Liver (tissue), 9 donors: ENCODE measurements around the gene S100A12. TPM values are rescaled to one million over a fixed set of nuclear protein-coding genes. Genes with fewer than 3 reads are reported as not detected.

Source experiments
- DNase-seq: peaks from one replicate; pipeline ENCODE4 v3.0.0-alpha.2; 2017; ENCODE audit warnings: low spot score
- H3K27ac ChIP-seq, 2 donors: one replicate each; pipeline ENCODE4 v1.7.0; 2013; ENCODE audit warnings: inconsistent platforms in 2 of 2, low read length in 2 of 2, control low read depth in 1 of 2, low read depth in 1 of 2, mild to moderate bottlenecking in 1 of 2
- H3K27me3 ChIP-seq, 4 donors: one replicate each; pipeline versions ENCODE4 v1.6.1 to v1.7.0; 2013; ENCODE audit warnings: low read length in 3 of 4, inconsistent platforms in 1 of 4, mild to moderate bottlenecking in 1 of 4, moderate library complexity in 1 of 4; ENCODE audit not compliant: control insufficient read depth in 4 of 4, insufficient read depth in 4 of 4
- H3K36me3 ChIP-seq, 4 donors: one replicate each; pipeline versions ENCODE4 v1.6.1 to v1.7.0; 2013; ENCODE audit warnings: low read length in 3 of 4, mild to moderate bottlenecking in 3 of 4, low read depth in 1 of 4, moderate library complexity in 1 of 4; ENCODE audit not compliant: control insufficient read depth in 4 of 4, insufficient read depth in 3 of 4
- H3K4me1 ChIP-seq, 4 donors: one replicate each; pipeline versions ENCODE4 v1.6.1 to v1.7.0; 2013; ENCODE audit warnings: low read length in 3 of 4, mild to moderate bottlenecking in 3 of 4, moderate library complexity in 1 of 4; ENCODE audit not compliant: control insufficient read depth in 4 of 4, insufficient read depth in 4 of 4
- H3K4me3 ChIP-seq, 3 donors: one replicate each; pipeline versions ENCODE4 v1.6.1 to v1.7.0; 2013; ENCODE audit warnings: low read length in 3 of 3, control low read depth in 1 of 3, low read depth in 1 of 3, mild to moderate bottlenecking in 1 of 3
- H3K9ac ChIP-seq, 2 donors: one replicate each; pipeline ENCODE4 v1.7.0; 2013; ENCODE audit warnings: low read length in 2 of 2, mild to moderate bottlenecking in 2 of 2, moderate library complexity in 2 of 2, control low read depth in 1 of 2, low read depth in 1 of 2
- H3K9me3 ChIP-seq, 4 donors: one replicate each; pipeline versions ENCODE4 v1.6.1 to v1.7.0; 2013; ENCODE audit warnings: low read length in 3 of 4; ENCODE audit not compliant: control insufficient read depth in 4 of 4
- FOXA1 ChIP-seq: IDR thresholded peaks from 2 replicates; pipeline ENCODE4 v1.6.1; 2016; ENCODE audit warnings: antibody characterized with exemption
- GABPA ChIP-seq, 2 donors: IDR thresholded peaks in 1 of 2; conservative IDR thresholded peaks in 1 of 2; 2 replicates each; pipeline ENCODE4 v1.6.1; 2016; ENCODE audit warnings: antibody characterized with exemption in 2 of 2, mild to moderate bottlenecking in 1 of 2, moderate library complexity in 1 of 2
- HNF4A ChIP-seq, 2 donors: conservative IDR thresholded peaks; 2 replicates each; pipeline ENCODE4 v1.6.1; 2016; ENCODE audit warnings: antibody characterized with exemption in 2 of 2, mild to moderate bottlenecking in 2 of 2
- HNF4G ChIP-seq: IDR thresholded peaks from 2 replicates; pipeline ENCODE4 v1.6.1; 2016; ENCODE audit warnings: antibody characterized with exemption
- RAD21 ChIP-seq, 2 donors: IDR thresholded peaks; 2 replicates each; pipeline ENCODE4 v1.6.1; 2016; ENCODE audit warnings: antibody characterized with exemption in 2 of 2, mild to moderate bottlenecking in 2 of 2
- RXRA ChIP-seq, 2 donors: IDR thresholded peaks; 2 replicates each; pipeline ENCODE4 v1.6.1; 2017 to 2018; ENCODE audit warnings: antibody characterized with exemption in 2 of 2, mild to moderate bottlenecking in 1 of 2
- TAF1 ChIP-seq: conservative IDR thresholded peaks from 2 replicates; pipeline ENCODE4 v1.6.1; 2016; ENCODE audit warnings: antibody characterized with exemption, mild to moderate bottlenecking
- YY1 ChIP-seq: IDR thresholded peaks from 2 replicates; pipeline ENCODE4 v1.6.1; 2016; ENCODE audit warnings: antibody characterized with exemption, mild to moderate bottlenecking
- WGBS: extraction: QIAGEN DNeasy Blood & Tissue Kit; methylation state at CpG from one replicate; pipeline ENCODE4 v1.1.7; 2013; 5-methylcytosine and 5-hydroxymethylcytosine counted together
- polyA plus RNA-seq, 2 donors: library from polyadenylated mRNA; stranded (reverse) in 1 of 2; unstranded in 1 of 2; fragments of 200-250 nt in 1 of 2; fragments of >200 nt in 1 of 2; fragmentation: Nextera tagmentation in 1 of 2; extraction: Ambion mirVana in 1 of 2; gene quantifications; one replicate each; pipeline versions ENCODE4 v1.2.1 to v1.2.3, GENCODE V29; 2013 to 2015
- total RNA-seq, 2 donors: library from RNA; depleted of rRNA; stranded (reverse); fragments of >200 nt; gene quantifications; one replicate each; pipeline ENCODE4 v1.2.3, GENCODE V29; 2014
- TF ChIP-seq, protein P1 (sequence below): IDR thresholded peaks from 2 replicates; pipeline ENCODE4 v1.6.1; 2016; ENCODE audit warnings: antibody characterized with exemption, mild to moderate bottlenecking
- TF ChIP-seq, protein P2 (sequence below): IDR thresholded peaks from 2 replicates; pipeline ENCODE4 v1.6.1; 2016; ENCODE audit warnings: antibody characterized with exemption
- TF ChIP-seq, protein P3 (sequence below): IDR thresholded peaks from 2 replicates; pipeline ENCODE4 v1.6.1; 2016; ENCODE audit warnings: antibody characterized with exemption
- donor health status: healthy.
- donor health status: healthy.
- donor health status: healthy.
- donor health status: healthy.
- donor health status: healthy.

Gene S100A12
- total and polyA plus RNA-seq, 4 donors = 3.3 to 35.2 (median 12.1) TPM

DNA sequence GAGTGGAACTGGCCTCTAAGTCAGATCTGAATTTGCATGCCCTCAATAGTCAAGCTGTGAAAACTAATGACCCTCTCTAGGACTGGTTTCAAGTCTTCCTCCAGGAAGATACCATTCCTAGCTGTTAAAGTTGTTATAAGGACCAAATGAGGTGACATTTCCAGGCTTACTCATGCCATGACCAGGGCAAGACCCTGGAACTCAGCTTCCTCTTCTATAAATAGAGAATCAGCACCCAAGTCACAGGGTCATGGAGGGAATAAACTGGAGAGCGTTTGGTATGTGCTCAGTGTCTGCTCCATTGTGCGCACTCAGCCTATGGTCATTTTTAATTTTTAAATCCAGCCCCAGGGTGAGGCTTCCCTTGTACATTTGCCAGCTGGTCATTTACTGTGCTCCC is 15.2 kb downstream of the S100A12 start:
- no peak for DNase-seq

DNA sequence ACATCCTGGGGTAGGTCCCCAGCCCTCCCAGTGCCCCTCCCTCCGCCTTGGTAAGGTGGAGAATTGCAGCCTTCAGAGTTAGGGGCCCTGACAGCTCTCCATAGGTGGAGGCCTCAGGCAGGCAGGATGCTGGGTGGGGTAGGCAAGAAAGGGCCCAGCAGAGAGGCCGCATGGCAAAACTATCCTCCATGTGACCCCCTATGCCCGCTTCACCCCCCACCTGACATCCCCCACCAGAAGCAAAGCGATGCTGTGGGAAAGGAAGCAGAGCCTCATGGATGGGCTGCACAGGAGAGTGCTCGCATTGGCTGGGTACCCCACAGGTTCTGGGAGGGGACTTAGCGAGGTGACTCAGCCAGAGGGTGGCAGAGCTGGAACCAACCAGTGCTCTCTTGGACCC is 16.2 kb downstream of the S100A12 start:
- no peak overlapping the region for H3K9ac ChIP-seq
- peak overlapping the region in 1 of 2 donors; percentile 73 for H3K27ac ChIP-seq
- DNase-seq = no peak
- no peaks in the 10 kb centered on the region for H3K36me3 ChIP-seq
- 95% methylated on average over 6 of the region's 6 CpGs for WGBS
- H3K9me3 ChIP-seq = no peaks in the 10 kb centered on the region
- TF ChIP-seq RAD21 (IDR thresholded peaks at IDR 0.05) (no peak), RXRA (IDR thresholded peaks at IDR 0.05) (no peak), YY1 (no peak), HNF4G (no peak), FOXA1 (no peak), TAF1 (no peak), GABPA (IDR thresholded peaks at IDR 0.05 in 1 of 2, conservative IDR thresholded peaks at IDR 0.05 in 1 of 2) (no peak)
- TF ChIP-seq, protein P1, sequence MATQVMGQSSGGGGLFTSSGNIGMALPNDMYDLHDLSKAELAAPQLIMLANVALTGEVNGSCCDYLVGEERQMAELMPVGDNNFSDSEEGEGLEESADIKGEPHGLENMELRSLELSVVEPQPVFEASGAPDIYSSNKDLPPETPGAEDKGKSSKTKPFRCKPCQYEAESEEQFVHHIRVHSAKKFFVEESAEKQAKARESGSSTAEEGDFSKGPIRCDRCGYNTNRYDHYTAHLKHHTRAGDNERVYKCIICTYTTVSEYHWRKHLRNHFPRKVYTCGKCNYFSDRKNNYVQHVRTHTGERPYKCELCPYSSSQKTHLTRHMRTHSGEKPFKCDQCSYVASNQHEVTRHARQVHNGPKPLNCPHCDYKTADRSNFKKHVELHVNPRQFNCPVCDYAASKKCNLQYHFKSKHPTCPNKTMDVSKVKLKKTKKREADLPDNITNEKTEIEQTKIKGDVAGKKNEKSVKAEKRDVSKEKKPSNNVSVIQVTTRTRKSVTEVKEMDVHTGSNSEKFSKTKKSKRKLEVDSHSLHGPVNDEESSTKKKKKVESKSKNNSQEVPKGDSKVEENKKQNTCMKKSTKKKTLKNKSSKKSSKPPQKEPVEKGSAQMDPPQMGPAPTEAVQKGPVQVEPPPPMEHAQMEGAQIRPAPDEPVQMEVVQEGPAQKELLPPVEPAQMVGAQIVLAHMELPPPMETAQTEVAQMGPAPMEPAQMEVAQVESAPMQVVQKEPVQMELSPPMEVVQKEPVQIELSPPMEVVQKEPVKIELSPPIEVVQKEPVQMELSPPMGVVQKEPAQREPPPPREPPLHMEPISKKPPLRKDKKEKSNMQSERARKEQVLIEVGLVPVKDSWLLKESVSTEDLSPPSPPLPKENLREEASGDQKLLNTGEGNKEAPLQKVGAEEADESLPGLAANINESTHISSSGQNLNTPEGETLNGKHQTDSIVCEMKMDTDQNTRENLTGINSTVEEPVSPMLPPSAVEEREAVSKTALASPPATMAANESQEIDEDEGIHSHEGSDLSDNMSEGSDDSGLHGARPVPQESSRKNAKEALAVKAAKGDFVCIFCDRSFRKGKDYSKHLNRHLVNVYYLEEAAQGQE = no peak
- TF ChIP-seq, protein P2, sequence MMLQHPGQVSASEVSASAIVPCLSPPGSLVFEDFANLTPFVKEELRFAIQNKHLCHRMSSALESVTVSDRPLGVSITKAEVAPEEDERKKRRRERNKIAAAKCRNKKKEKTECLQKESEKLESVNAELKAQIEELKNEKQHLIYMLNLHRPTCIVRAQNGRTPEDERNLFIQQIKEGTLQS = no peak
- no peaks in the 10 kb centered on the region for H3K27me3 ChIP-seq
- H3K4me1 ChIP-seq = peaks cover 0 to 11% (median 5%) of the 10 kb centered on the region in 4 donors
- no peak overlapping the region for H3K4me3 ChIP-seq

More for the DNA sequence above, 15.2 kb downstream of the S100A12 start:
- Histone ChIP-seq H3K36me3 (no peaks in the 10 kb centered on the region), H3K27me3 (peaks cover 0 to 4% (median 0%) of the 10 kb centered on the region in 4 donors), H3K9me3 (no peaks in the 10 kb centered on the region), H3K4me3 (no peak overlapping the region), H3K9ac (no peak overlapping the region), H3K27ac (peak overlapping the region in 1 of 2 donors; percentile 73), H3K4me1 (peaks cover 0 to 11% (median 5%) of the 10 kb centered on the region in 4 donors)
- TF ChIP-seq HNF4A (conservative IDR thresholded peaks at IDR 0.05) = no peak
- TF ChIP-seq RXRA (IDR thresholded peaks at IDR 0.05) = peak in 1 of 2 donors; percentile 34
- WGBS = 85% methylated on average over 2 of the region's 2 CpGs

DNA sequence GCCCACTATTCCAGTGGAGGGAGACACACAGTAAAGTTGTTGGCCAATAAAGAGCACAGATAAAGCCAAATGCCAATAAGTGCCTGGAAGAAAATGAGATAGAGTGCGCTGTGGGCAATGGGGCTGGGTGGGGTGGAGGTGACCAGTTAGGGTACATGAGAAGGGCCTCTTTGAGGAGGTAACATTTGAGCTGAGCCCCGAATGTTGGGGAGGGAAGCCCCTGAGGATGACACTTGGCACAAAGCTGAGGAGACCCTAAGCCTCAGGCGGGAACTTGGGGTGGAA is 16.8 kb downstream of the S100A12 start:
- Histone ChIP-seq H3K4me3 (no peak overlapping the region), H3K36me3 (no peaks in the 10 kb centered on the region), H3K9ac (no peak overlapping the region), H3K4me1 (peaks cover 0 to 11% (median 5%) of the 10 kb centered on the region in 4 donors), H3K27ac (peak overlapping the region; percentile 11 to 73), H3K27me3 (no peaks in the 10 kb centered on the region), H3K9me3 (no peaks in the 10 kb centered on the region)
- TF ChIP-seq, protein P3, sequence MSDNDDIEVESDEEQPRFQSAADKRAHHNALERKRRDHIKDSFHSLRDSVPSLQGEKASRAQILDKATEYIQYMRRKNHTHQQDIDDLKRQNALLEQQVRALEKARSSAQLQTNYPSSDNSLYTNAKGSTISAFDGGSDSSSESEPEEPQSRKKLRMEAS = no peak
- no peak for TF ChIP-seq GABPA (IDR thresholded peaks at IDR 0.05 in 1 of 2, conservative IDR thresholded peaks at IDR 0.05 in 1 of 2)
- DNase-seq = no peak
- 94% methylated on average over 3 of the region's 3 CpGs for WGBS
